Stimulated activated CD8-positive, alpha-beta memory T cell treated with anti-CD3 and anti-CD28 coated beads, Interleukin-12 subunit alpha, Interleukin-12 subunit beta, amount 100 ng/mL, for 24 hours (primary cell): ENCODE results near the gene CDH13.

Experiments used
- DNase-seq: peaks from one replicate; pipeline ENCODE4 v3.0.0-alpha.2; 2020; ENCODE audit errors: extremely low read depth

The CDH13 gene

GRCh38 chr16:83578171-83578570 is 951.4 kb downstream of the CDH13 start:
- DNase-seq, result no peak

- DNase-seq, result no peak
Measured at GRCh38 chr16:83579027-83579426, 952.3 kb downstream of the CDH13 start.

GRCh38 chr16:83579436-83579835 is 952.7 kb downstream of the CDH13 start:
- DNase-seq, result no peak

GRCh38 chr16:83581082-83581481 is 954.3 kb downstream of the CDH13 start:
- DNase-seq, result no peak

- no peak for DNase-seq
Measured at GRCh38 chr16:83581994-83582747, 955.4 kb downstream of the CDH13 start.

- DNase-seq, result no peak
Measured at GRCh38 chr16:83586036-83586435, 959.3 kb downstream of the CDH13 start.

- DNase-seq, result no peak
Measured at GRCh38 chr16:83586461-83587200, 959.9 kb downstream of the CDH13 start.

GRCh38 chr16:83587201-83587600 is 960.4 kb downstream of the CDH13 start:
- DNase-seq, result no peak

GRCh38 chr16:83588070-83588469 is 961.3 kb downstream of the CDH13 start:
- no peak for DNase-seq

- no peak for DNase-seq
Measured at GRCh38 chr16:83589576-83589975, 962.8 kb downstream of the CDH13 start.

- DNase-seq, result no peak
Measured at GRCh38 chr16:83592778-83593177, 966.0 kb downstream of the CDH13 start.

- DNase-seq, result no peak
Measured at GRCh38 chr16:83599789-83600462, 973.2 kb downstream of the CDH13 start.

GRCh38 chr16:83602761-83603722 is 976.3 kb downstream of the CDH13 start:
- no peak for DNase-seq

- no peak for DNase-seq
Measured at GRCh38 chr16:83603723-83604570, 977.2 kb downstream of the CDH13 start.

GRCh38 chr16:83606486-83607030 is 979.8 kb downstream of the CDH13 start:
- no peak for DNase-seq

- DNase-seq, result no peak
Measured at GRCh38 chr16:83609178-83609577, 982.4 kb downstream of the CDH13 start.

- no peak for DNase-seq
Measured at GRCh38 chr16:83615141-83615952, 988.6 kb downstream of the CDH13 start.

GRCh38 chr16:83615953-83616350 is 989.2 kb downstream of the CDH13 start:
- DNase-seq, result no peak

GRCh38 chr16:83619381-83620150 is 992.8 kb downstream of the CDH13 start:
- no peak for DNase-seq
